Thyroid gland (tissue), 4 donors: ENCODE results near the gene APLP2.

Source experiments
- POLR2A ChIP-seq, 2 donors: fragments of 450-650 bp; IDR thresholded peaks; one replicate each; pipeline ENCODE4 v1.6.1; 2017; ENCODE audit warnings: antibody characterized with exemption in 2 of 2, mild to moderate bottlenecking in 2 of 2, moderate library complexity in 1 of 2
- TF ChIP-seq, protein P1 (sequence below), 6 experiments: fragments of 200-600 bp in 3 of 6; fragments of 450-650 bp in 3 of 6; sonication (generic) in 3 of 6; IDR thresholded peaks; one replicate each; pipeline ENCODE4 v1.5.1; 2016 to 2019; ENCODE audit warnings: antibody characterized with exemption in 6 of 6, mild to moderate bottlenecking in 2 of 6, inconsistent platforms in 1 of 6, moderate library complexity in 1 of 6

DNA sequence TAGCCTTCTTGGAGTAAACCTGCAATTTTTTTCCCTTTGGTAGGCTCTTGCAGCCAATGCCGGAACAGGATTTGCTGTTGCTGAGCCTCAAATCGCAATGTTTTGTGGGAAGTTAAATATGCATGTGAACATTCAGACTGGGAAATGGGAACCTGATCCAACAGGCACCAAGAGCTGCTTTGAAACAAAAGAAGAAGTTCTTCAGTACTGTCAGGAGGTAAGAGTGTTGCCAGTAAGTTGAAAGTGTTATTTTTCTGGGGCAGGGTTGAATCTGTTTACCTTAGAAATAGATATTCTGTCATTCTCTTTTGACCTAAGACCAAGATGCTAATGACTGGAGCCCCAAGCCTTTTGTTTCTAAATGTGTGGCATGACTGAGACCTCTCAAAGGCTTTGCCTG lies 39.7 kb downstream of the APLP2 start:
- no peak for TF ChIP-seq POLR2A (IDR thresholded peaks at IDR 0.05)
- TF ChIP-seq, protein P1, sequence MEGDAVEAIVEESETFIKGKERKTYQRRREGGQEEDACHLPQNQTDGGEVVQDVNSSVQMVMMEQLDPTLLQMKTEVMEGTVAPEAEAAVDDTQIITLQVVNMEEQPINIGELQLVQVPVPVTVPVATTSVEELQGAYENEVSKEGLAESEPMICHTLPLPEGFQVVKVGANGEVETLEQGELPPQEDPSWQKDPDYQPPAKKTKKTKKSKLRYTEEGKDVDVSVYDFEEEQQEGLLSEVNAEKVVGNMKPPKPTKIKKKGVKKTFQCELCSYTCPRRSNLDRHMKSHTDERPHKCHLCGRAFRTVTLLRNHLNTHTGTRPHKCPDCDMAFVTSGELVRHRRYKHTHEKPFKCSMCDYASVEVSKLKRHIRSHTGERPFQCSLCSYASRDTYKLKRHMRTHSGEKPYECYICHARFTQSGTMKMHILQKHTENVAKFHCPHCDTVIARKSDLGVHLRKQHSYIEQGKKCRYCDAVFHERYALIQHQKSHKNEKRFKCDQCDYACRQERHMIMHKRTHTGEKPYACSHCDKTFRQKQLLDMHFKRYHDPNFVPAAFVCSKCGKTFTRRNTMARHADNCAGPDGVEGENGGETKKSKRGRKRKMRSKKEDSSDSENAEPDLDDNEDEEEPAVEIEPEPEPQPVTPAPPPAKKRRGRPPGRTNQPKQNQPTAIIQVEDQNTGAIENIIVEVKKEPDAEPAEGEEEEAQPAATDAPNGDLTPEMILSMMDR (IDR thresholded peaks at IDR 0.05): no peak
